SK-N-SH treated with all-trans-retinoic acid at 6 μM for 48 hours (cell line): ENCODE measurements around the gene SULT1A2.

ENCODE experiments used
- PPARA ChIP-seq: fragments of 250-450 bp; sonication (Bioruptor Pico); IDR thresholded peaks from 2 replicates; pipeline ENCODE4 v1.5.0; 2020; ENCODE audit warnings: mild to moderate bottlenecking, borderline replicate concordance
- RARB ChIP-seq: fragments of 250-450 bp; sonication (Bioruptor Pico); IDR thresholded peaks from 2 replicates; pipeline ENCODE4 v1.8.0; 2021; ENCODE audit warnings: mild to moderate bottlenecking, moderate library complexity
- ZFP3 ChIP-seq: fragments of 250-450 bp; sonication (Bioruptor Pico); IDR thresholded peaks from 2 replicates; pipeline ENCODE4 v1.5.0; 2020; ENCODE audit warnings: mild to moderate bottlenecking, moderate library complexity
- TF ChIP-seq, protein P1 (sequence below): fragments of 250-450 bp; sonication (Bioruptor Pico); IDR thresholded peaks from 2 replicates; pipeline ENCODE4 v1.5.1; 2021; ENCODE audit warnings: mild to moderate bottlenecking, moderate library complexity

DNA sequence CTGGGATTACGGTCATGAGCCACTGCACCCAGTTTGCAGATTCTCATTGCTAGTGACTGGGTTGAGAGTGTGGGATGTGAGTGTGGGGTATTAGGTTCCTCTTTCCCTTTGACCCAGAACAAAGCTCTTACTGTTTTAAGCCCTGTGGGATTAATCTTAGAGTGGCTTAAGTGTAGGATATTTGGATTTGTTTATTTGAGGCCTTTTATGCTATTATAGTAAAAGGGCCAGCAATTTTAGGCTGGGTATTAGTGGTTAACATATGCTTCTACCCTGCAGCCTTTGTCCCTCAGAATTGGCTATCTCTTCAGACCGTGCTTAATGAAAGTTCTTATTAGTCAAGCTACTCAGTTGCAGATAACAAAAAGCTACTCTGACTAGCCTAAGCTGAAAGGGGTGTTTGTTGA lies 39.9 kb downstream of the SULT1A2 start:
- TF ChIP-seq RARB (CRISPR knock-in tag) (no peak), ZFP3 (CRISPR knock-in tag) (no peak), PPARA (no peak)
- TF ChIP-seq, protein P1, sequence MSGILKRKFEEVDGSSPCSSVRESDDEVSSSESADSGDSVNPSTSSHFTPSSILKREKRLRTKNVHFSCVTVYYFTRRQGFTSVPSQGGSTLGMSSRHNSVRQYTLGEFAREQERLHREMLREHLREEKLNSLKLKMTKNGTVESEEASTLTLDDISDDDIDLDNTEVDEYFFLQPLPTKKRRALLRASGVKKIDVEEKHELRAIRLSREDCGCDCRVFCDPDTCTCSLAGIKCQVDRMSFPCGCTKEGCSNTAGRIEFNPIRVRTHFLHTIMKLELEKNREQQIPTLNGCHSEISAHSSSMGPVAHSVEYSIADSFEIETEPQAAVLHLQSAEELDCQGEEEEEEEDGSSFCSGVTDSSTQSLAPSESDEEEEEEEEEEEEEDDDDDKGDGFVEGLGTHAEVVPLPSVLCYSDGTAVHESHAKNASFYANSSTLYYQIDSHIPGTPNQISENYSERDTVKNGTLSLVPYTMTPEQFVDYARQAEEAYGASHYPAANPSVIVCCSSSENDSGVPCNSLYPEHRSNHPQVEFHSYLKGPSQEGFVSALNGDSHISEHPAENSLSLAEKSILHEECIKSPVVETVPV (CRISPR knock-in tag) = no peak
